ENCODE results near the gene NUFIP1.

- TF ChIP-seq POLR2AphosphoS5 (IDR thresholded peaks at IDR 0.05) (no peak), CTCF (IDR thresholded peaks at IDR 0.05) (no peak), POLR2A (IDR thresholded peaks at IDR 0.05) (no peak)
Observed at GRCh38 chr13:44906713-44907112, 82.6 kb downstream of the NUFIP1 start.

All from breast epithelium (tissue), 3 donors.